Glomerular visceral epithelial cell (primary cell): Measurements from ENCODE around the gene MT4.

ENCODE experiments used
- DNase-seq: peaks from one replicate; pipeline ENCODE4 v3.0.0-alpha.2; 2016; ENCODE audit errors: extremely low spot score

The MT4 gene

DNA sequence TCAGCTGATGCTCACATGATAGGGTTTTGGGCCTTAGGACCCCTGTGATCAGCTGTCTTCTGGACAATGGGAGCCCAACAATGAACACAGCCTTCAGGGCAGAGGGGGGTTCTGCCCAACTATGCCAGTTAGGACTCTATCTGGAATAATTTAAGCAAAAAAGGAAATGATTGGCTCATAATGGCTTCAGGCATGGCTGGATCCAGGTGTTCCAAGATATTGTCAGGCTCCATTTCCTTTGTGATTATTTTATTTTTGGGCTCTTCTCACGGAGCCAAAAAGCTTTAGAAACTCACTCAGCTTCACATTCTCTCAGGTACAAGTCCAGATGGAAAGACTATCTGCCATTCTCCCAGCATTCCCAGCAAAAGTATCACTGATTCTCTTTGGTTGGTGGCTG is 40.6 kb downstream of the MT4 start:
- DNase-seq: no peak

DNA sequence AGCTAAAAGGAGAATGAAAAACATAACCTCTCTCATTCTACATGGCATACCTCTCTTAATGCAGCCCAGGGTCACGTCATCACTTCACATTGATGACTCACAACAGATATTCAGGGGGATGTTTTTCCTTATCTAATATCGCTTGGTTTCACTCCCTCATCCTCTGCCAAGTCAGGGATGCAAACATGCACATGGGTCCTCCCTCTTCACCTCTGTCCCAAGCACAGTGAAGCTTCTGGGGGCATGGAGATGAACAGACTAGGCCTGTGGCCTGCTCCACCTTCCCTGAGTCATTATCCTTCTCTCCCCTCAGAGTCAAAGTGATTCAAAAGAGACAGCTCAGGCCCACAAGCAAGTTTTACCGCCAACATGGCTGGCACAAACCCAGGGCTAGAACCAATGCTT is 41.2 kb downstream of the MT4 start:
- peak; percentile 70 for DNase-seq

DNA sequence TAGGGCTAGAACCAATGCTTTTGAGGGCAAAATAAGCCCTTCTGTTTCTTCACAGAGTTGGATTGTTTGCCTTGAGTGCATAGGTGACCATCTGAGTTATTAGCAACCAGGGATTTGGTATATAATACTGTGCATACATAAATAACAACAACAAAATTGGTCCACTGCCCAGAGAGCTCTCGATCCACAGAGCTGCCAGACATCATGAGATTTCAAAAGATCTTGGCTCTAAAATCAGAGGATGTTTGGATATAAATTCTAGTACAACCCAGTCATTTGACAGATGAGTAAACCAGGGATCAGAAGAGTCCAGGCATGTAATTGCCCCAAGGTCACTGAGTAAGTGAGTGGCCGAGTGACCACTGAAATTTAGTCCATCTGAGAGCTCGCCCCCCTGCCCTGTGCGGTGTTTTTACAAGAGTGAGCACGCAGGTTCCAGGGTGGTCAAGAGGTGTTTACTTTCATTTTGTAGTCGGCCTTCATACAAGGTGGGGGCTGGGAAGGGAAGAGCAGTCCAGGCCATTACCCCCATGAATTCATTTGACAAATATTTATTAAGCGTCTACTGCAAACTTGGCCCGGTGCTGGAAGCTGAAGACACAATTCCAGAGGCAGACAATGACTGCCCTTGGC is 41.7 kb downstream of the MT4 start:
- DNase-seq: peak; percentile 67

DNA sequence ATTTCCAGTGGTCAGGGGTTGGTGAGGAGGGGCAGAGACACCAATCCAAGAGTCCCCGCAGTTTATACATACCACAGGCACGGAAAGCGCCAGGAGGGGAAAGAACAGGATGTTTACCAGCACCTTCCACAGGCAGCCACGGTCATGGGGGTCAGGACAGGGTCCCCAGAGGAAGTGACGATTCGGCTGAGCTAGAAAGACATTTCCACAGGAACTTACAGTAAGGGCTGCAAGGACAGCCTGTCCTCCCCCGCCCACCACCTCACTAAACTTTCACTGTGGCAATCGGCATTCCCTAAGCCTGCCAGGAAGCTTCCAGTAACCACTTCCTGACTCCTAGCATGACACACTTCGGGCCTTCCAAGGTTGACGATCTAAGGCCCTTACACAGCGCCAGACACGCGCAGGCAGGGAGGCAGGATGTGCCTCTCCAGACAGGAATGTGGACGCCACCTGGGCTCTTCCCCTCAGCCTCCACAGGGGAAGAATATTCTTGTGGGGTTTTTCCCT is 42.3 kb downstream of the MT4 start:
- DNase-seq: peak; percentile 96

DNA sequence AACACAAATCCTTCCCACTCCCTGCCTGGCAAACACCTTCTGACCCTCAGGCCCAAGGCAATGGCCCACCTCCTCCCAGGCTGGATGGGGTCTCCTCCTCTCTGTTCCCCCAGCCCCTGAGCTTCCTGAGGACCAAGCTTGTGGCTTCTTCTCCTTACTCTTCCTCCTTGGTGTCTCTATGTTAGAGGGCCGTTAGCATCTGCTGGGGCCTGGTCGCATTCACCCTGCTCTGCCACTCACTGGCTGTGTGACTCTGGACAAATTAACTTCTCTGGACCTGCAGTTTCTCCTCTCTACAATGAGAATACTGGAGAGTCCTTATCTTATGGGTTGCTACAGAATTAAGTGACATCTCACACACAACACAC is 42.8 kb downstream of the MT4 start:
- no peak for DNase-seq

DNA sequence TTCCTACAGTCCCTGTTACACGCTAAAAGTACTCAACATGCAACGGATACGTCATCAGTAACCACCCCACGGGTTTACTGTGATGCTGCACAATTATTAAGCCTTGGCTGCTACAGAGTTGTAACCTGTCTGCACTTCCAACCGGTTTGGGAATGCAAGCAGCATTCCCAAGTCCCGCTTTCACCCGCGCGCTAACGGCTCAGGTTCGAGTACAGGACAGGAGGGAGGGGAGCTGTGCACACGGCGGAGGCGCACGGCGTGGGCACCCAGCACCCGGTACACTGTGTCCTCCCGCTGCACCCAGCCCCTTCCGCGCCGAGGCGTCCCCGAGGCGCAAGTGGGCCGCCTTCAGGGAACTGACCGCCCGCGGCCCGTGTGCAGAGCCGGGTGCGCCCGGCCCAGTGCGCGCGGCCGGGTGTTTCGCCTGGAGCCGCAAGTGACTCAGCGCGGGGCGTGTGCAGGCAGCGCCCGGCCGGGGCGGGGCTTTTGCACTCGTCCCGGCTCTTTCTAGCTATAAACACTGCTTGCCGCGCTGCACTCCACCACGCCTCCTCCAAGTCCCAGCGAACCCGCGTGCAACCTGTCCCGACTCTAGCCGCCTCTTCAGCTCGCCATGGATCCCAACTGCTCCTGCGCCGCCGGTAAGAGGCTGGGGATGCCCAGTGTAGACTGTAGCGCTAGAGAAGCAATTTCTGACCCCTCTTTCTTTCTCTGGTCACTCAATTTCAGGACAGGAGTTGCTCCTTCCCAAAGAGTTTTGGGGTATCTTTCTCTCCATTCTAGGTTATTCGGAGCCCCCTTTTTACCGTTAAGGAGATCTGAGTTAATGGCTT is 43.4 kb downstream of the MT4 start, which contains the start of gene MT2A:
Gene MT2A (plus strand): TSS at position 542 of the 833 bp plus-strand sequence. CDS start 72 bp downstream, at position 614.
- peak; percentile 97 for DNase-seq

DNA sequence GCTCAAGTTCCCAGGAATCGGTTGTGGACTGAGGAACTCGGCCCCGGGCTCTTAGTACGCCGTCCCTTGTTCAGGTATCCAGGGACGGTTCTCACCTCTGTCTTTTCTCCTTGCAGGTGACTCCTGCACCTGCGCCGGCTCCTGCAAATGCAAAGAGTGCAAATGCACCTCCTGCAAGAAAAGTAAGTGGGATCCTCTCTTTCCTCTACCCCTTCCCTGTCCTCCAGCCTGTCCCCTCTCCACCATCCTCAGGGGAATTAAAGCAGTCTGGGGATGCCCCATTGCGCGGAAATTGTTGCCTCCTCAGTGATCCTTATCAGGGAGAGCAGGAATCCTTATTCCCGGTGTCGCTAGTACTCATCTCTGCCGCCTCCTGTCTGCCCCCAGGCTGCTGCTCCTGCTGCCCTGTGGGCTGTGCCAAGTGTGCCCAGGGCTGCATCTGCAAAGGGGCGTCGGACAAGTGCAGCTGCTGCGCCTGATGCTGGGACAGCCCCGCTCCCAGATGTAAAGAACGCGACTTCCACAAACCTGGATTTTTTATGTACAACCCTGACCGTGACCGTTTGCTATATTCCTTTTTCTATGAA is 44.1 kb downstream of the MT4 start:
- no peak for DNase-seq

DNA sequence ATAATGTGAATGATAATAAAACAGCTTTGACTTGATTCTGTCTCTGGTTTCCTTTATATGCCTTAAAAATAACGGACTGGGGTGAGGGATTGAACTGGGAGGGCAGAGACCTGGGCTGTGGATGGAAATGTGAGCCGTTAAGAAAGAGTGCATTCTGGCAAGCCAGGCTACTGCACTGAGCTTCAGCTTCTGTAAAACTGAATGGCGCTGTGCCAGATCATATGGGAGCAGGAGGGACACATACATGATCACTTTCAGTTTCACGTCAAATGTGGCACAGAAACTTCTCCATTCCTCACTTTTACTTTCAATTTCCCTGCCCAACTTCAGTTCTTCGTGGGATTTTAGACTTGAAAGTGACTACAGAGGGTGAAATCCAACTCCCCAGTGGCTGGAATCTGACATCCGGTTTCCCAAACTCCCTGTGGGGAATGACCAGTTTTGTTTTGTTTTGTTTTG is 44.6 kb downstream of the MT4 start:
- DNase-seq: peak; percentile 79

DNA sequence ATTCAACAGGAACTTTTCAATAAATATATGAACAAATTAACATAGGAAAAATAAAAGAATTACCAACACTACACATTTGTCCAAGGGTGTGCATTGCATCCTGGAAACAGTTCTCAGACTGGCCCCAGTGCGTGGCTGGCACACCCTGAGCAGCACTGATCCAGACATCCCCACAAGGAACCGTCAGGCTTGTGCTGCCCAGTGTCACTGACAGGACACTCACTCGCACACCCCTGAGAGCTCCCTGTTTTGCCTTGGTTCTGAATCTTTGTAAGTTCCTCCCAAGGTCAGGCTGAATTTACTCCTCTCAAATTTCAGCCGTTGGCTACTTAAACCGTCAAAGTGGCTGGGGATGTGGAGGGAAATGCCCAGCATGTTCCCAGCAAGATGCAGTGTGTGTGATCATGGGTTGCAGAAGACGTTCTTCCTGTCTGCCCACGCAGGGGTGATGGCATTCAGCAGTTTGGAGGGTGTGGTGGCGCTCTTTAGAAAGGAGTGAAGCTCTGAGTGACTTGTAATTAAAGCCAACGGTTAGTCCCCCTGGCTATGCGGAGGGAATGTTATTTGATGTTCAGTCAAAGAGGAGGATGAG is 45.2 kb downstream of the MT4 start:
- peak; percentile 78 for DNase-seq

DNA sequence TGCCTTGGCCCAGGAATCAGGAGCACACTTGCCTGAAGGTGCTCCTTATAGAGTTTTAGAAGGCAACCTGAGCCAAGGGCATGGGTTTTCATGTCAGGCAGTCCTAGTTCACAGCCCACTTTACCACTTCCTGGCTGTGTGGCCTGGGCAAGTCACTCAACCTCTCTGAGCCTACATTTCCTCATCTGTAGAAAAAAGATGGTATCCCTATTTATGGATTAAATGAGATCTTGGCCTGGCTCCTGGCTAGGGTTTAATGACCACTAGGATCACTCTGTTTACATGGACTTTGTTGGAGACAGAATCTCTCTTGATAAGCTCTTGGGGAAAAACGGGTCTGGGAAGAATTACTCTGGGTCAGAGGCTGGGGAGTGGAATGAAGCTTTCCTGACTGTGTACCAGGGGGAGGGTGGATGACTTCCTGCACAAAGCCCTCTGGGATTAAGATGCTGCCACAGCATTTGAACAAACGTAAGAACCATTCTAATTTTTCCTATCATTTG is 45.8 kb downstream of the MT4 start:
- no peak for DNase-seq

DNA sequence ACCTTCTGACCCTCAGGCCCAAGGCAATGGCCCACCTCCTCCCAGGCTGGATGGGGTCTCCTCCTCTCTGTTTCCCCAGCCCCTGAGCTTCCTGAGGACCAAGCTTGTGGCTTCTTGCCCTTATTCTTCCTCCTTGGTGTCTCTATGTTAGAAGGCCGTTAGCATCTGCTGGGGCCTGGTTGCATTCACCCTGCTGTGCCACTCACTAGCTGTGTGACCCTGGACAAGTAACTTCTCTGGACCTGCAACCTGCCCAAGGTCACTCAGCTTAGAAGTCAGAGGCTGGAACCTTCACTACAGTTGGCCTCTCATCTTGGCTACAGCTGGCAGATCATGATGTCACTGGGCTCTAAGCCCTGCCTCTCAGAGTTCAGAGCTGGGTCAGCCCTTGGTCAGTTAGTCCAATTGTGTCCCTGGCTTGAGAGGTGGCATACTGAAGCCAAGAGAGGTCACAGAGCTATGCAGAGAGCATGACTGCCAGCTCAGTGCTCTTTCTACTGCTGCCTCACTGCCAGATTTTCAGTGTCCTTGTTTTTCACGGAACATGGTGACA is 46.5 kb downstream of the MT4 start:
- peak; percentile 55 for DNase-seq

DNA sequence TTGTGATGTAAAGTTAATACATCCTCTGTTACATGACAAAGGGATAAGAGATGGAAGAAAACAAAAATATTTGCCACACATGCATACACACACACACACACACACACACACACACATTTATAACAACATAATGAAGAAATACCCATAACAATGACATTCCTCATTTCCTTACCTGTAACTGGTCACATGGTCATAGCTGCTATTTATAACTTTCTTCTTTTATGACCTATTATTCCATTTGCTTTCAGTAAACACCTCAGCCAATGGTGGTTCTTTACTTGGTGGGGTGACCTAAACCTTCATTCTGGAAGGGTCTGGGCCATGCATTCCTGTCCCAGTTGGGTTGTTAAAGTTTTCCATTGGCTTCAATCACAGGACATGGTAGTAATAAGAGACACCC is 48.8 kb downstream of the MT4 start:
- DNase-seq: no peak

DNA sequence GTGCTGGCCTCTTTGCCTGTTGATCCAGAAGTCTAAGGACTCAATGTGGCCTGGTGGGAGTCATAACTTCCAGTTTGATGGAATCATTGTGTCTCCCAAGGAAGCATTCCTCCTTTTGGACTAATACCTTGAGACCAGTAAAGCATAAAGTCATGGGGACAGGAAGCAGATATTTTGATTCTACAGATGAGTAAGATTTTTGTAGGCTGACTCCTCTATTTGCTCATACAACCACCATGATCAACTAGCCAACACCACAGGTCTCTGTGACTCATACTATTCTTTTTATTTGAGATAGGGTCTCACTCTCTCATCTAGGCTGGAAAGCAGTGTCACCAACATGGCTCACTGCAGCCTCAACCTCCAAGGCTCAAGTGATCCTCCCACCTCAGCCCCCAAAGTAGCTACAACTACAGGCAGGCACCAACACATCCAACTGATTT is 49.7 kb downstream of the MT4 start:
- peak; percentile 85 for DNase-seq

DNA sequence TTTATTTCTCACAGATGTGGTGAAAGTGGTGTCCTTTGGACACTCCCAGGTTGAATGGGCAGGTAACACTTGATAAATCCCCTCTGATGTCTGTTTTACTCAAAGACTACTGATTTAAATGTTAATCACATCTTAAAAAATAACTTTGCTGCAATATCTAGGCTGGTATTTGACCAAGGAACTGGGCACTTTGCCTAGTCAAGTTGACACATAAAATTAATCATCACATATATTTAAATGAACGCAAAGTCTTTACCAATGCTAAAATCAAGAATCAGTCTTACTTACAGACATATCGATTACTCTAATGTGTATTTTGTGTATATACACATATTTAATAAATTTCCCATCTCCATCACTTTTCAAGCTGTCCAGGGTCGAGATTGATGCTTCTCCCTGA is 50.5 kb downstream of the MT4 start:
- peak; percentile 36 for DNase-seq

DNA sequence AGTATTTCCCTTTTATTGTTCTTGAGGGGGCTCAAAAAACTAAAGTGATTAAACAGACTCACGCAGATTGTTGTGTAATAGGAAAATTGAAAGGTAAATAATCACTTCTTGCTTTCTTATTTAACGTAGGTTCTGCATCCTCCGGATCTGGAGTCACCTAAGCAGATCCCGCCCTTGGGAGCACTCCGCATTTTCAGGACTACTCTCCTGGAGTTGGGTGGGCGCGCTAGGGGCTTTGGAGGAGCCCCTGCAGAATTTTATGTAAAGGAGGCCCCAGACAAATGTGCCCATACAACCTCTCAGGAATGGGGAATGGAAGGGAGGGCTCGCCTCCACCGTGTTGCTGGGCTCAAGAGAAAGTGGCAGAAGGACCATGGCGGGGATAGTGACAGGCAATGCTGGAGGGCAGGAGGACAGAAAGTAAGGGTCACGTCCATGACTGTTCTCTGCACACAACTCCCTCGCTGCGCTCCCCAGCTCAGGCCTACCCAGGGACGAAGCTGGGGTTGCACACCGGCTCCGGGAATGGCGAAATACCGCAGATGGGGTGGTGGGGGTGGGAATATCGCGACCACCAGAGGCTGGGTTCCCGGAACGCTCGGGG is 51.8 kb downstream of the MT4 start:
- DNase-seq: no peak

DNA sequence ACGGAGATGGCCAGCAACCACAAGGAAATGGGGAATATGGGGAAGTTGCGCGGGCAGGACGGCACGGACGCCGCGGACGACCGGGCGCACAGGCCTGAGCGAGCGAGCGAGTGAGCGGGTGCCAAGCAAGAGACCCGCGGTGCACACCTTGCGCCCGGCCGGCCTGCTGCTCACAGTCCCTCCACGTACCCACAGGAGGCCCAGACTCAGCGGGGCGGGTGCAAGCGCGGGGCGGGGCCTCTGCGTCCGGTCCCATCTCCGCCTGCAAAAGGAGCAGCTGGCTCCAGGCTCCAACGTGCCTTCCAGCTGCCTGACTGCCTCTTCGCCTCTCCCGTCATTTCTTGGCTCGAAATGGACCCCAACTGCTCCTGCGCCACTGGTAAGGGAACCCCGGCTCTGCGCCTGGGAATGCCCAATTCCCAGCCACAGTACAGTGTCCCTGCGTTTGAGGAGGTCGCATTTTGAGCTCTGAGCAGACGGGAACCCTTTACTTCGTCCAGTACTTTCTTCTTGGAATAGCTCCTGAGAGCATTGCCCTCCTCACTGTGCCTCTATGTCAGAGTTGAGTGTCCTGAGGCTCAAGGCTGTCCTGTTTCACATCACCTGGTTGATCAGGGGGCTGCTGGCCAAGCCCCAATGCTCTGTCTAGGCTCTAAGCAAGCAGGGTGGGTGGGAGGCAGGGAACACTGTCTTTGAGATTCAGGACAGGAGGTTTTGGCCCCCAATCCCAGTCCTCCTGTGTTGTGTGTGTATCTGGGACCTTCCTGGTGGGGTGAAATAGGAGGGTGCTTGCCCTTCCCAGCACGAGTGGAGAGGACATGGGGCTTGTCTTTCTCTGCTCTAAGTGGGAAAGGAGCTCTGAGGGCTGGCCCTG is 52.6 kb downstream of the MT4 start:
- peak; percentile 65 for DNase-seq

DNA sequence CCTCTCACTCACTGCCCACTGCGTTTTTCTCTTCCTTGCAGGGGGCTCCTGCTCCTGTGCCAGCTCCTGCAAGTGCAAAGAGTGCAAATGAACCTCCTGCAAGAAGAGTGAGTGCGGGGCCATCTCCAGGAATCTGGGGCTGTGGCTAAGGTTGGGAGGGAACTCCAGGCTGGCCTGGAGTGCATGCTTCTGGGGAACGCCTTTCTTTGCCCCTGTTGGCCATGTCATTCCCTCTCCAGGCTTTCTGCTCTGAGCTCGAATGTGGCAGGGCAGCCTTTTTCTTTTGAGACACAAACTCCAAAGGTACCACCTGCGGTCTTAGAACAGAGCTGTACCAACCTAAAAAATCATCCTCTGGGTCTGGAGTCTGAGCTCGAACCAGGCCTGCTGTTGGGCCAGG is 53.3 kb downstream of the MT4 start:
- DNase-seq: no peak
